HG02759 (cell line): Measurements from ENCODE around the gene ANO10.
"Not testable (repeated sequence)": the region's sequence is repeated elsewhere in the genome, so short reads cannot be mapped to it uniquely, and the experiment has no call there.

ENCODE experiments used
- ATAC-seq: cut with Tn5 transposase; IDR thresholded peaks from one replicate; pipeline ENCODE4 v1.9.1; 2021; ENCODE audit warnings: mild to moderate bottlenecking, moderate library complexity; ENCODE audit not compliant: unreplicated experiment

The ANO10 gene

GRCh38 chr3:43583481-43583880, 38.3 kb downstream of the ANO10 start:
- no peak for ATAC-seq

GRCh38 chr3:43582866-43583265, 38.9 kb downstream of the ANO10 start:
- no peak for ATAC-seq

GRCh38 chr3:43581343-43581742, 40.5 kb downstream of the ANO10 start:
- no peak for ATAC-seq

- ATAC-seq, result no peak
Observed at GRCh38 chr3:43580181-43580580, 41.6 kb downstream of the ANO10 start.

- ATAC-seq, result no peak
Observed at GRCh38 chr3:43573576-43573975, 48.2 kb downstream of the ANO10 start.

GRCh38 chr3:43565661-43566341, 56.0 kb downstream of the ANO10 start:
- ATAC-seq, result not testable (repeated sequence)

GRCh38 chr3:43559961-43560360, 61.9 kb downstream of the ANO10 start:
- no peak for ATAC-seq

- ATAC-seq, result no peak
Observed at GRCh38 chr3:43558171-43558570, 63.6 kb downstream of the ANO10 start.

GRCh38 chr3:43549626-43550290, 72.1 kb downstream of the ANO10 start:
- ATAC-seq, result no peak

GRCh38 chr3:43544277-43544676, 77.5 kb downstream of the ANO10 start:
- ATAC-seq, result not testable (repeated sequence)

- no peak for ATAC-seq
Observed at GRCh38 chr3:43542328-43543043, 79.3 kb downstream of the ANO10 start.

- no peak for ATAC-seq
Observed at GRCh38 chr3:43540624-43541023, 81.2 kb downstream of the ANO10 start.

GRCh38 chr3:43539321-43539720, 82.5 kb downstream of the ANO10 start:
- no peak for ATAC-seq

GRCh38 chr3:43537225-43537624, 84.6 kb downstream of the ANO10 start:
- ATAC-seq, result no peak

GRCh38 chr3:43534675-43535074, 87.1 kb downstream of the ANO10 start:
- no peak for ATAC-seq

- no peak for ATAC-seq
Observed at GRCh38 chr3:43533009-43533408, 88.8 kb downstream of the ANO10 start.

GRCh38 chr3:43531835-43532234, 90.0 kb downstream of the ANO10 start:
- ATAC-seq, result no peak

- ATAC-seq, result no peak
Observed at GRCh38 chr3:43528498-43529099, 93.2 kb downstream of the ANO10 start.

GRCh38 chr3:43526956-43527355, 94.9 kb downstream of the ANO10 start:
- ATAC-seq, result no peak

GRCh38 chr3:43525941-43526607, 95.7 kb downstream of the ANO10 start:
- no peak for ATAC-seq

- no peak for ATAC-seq
Observed at GRCh38 chr3:43525386-43525785, 96.4 kb downstream of the ANO10 start.
